Lower leg skin (tissue), 3 donors: ENCODE results near the gene LGI1.

Experiments
- POLR2A ChIP-seq, 2 donors: fragments of 450-650 bp; IDR thresholded peaks; one replicate each; pipeline ENCODE4 v1.6.1; 2016 to 2017; ENCODE audit warnings: antibody characterized with exemption in 2 of 2, mild to moderate bottlenecking in 1 of 2, moderate library complexity in 1 of 2
- TF ChIP-seq, protein P1 (sequence below), 3 donors: fragments of 450-650 bp; IDR thresholded peaks; one replicate each; pipeline ENCODE4 v1.5.1; 2016; ENCODE audit warnings: antibody characterized with exemption in 3 of 3, mild to moderate bottlenecking in 3 of 3, moderate library complexity in 2 of 3

DNA sequence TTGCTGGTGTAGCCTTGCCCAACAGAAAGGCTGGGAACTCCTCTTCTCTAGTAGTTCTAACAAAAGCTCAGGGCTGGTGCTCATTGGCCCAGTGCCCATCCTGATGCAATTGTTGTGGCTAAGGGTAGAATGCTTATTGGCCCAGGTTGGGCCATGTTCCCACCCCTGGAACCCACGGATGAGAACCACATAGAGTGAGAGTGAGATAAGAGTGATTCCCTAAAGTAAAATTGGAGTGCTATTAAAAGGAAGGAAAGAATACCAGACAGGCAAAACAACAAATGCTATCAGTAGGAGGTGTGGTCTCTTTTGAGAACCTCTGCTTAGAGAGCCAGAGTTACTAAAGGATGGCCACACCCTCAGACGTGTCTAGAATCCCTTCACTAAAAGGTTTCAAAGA is 49.2 kb downstream of the LGI1 start:
- TF ChIP-seq, protein P1, sequence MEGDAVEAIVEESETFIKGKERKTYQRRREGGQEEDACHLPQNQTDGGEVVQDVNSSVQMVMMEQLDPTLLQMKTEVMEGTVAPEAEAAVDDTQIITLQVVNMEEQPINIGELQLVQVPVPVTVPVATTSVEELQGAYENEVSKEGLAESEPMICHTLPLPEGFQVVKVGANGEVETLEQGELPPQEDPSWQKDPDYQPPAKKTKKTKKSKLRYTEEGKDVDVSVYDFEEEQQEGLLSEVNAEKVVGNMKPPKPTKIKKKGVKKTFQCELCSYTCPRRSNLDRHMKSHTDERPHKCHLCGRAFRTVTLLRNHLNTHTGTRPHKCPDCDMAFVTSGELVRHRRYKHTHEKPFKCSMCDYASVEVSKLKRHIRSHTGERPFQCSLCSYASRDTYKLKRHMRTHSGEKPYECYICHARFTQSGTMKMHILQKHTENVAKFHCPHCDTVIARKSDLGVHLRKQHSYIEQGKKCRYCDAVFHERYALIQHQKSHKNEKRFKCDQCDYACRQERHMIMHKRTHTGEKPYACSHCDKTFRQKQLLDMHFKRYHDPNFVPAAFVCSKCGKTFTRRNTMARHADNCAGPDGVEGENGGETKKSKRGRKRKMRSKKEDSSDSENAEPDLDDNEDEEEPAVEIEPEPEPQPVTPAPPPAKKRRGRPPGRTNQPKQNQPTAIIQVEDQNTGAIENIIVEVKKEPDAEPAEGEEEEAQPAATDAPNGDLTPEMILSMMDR (IDR thresholded peaks at IDR 0.05), result no peak
- no peak for TF ChIP-seq POLR2A (IDR thresholded peaks at IDR 0.05)
